Prostate gland (tissue), 2 donors: Measurements from ENCODE around the gene OR2F2.

Experiments used
- POLR2A ChIP-seq: fragments of 450-650 bp; IDR thresholded peaks from one replicate; pipeline ENCODE4 v1.6.1; 2016; ENCODE audit warnings: antibody characterized with exemption, mild to moderate bottlenecking
- TF ChIP-seq, protein P1 (sequence below), 4 experiments: fragments of 200-600 bp in 2 of 4; fragments of 450-650 bp in 2 of 4; sonication (generic) in 2 of 4; IDR thresholded peaks; 1 replicate in 3 of 4; 2 replicates in 1 of 4; pipeline ENCODE4 v1.5.1; 2016 to 2019; ENCODE audit warnings: antibody characterized with exemption in 4 of 4, mild to moderate bottlenecking in 2 of 4, moderate library complexity in 2 of 4

GRCh38 chr7:143978585-143978984 is 43.6 kb downstream of the OR2F2 start:
- TF ChIP-seq, protein P1, sequence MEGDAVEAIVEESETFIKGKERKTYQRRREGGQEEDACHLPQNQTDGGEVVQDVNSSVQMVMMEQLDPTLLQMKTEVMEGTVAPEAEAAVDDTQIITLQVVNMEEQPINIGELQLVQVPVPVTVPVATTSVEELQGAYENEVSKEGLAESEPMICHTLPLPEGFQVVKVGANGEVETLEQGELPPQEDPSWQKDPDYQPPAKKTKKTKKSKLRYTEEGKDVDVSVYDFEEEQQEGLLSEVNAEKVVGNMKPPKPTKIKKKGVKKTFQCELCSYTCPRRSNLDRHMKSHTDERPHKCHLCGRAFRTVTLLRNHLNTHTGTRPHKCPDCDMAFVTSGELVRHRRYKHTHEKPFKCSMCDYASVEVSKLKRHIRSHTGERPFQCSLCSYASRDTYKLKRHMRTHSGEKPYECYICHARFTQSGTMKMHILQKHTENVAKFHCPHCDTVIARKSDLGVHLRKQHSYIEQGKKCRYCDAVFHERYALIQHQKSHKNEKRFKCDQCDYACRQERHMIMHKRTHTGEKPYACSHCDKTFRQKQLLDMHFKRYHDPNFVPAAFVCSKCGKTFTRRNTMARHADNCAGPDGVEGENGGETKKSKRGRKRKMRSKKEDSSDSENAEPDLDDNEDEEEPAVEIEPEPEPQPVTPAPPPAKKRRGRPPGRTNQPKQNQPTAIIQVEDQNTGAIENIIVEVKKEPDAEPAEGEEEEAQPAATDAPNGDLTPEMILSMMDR (IDR thresholded peaks at IDR 0.05): no peak
- no peak for TF ChIP-seq POLR2A
